HG03045 (cell line): Measurements from ENCODE around the gene NTNG1.
A peak's percentile ranks its signal among the peaks of the same experiment; 100 is the strongest.
"Not testable (repeated sequence)": the region's sequence is repeated elsewhere in the genome, so short reads cannot be mapped to it uniquely, and the experiment has no call there.

Experiments
- ATAC-seq: cut with Tn5 transposase; IDR thresholded peaks from one replicate; pipeline ENCODE4 v1.9.1; 2021; ENCODE audit warnings: mild to moderate bottlenecking, moderate library complexity; ENCODE audit not compliant: unreplicated experiment

NTNG1 gene

DNA sequence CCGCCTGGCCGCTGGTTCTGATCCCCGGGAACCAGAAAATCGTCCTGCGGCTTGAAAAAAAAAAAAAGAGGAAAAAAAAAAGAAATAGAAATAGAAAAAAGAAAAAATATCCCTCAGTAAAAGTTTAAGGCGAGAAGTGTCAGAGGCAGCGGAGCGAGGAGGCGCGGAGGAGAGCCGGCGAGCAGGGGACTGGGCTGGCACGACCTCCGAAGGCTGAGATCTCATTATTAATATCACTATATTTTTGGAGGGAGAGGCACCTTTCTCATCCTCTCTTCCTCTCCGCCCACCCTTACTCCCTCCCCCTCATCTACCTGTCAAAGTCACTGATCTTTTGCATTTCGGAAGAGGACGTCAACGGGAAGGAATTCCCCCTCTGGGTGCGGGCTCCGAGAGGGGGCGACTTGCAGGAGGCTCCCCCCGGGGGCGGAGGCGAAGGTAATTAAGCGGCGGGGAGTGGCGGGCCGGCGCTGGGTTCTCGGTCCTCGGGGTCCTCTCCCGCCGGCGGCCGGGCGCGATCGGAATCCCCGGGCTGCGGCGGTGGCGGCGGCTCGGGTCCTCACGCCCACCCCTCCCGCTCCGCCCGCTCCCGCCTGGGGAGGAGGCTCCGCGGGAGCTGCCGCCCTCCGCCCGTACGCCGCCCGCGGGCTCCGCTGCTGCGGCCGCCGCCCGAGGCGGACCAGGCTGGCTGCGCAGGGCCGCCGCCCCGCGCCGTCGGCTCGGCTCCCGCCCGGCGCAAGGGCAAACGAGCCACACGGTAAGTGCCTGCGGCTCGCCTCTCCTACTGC, at the start of gene NTNG1:
TSS of gene NTNG1 (plus strand) at position 337 of the 788 bp plus-strand sequence.
- peak; percentile 43 for ATAC-seq

DNA sequence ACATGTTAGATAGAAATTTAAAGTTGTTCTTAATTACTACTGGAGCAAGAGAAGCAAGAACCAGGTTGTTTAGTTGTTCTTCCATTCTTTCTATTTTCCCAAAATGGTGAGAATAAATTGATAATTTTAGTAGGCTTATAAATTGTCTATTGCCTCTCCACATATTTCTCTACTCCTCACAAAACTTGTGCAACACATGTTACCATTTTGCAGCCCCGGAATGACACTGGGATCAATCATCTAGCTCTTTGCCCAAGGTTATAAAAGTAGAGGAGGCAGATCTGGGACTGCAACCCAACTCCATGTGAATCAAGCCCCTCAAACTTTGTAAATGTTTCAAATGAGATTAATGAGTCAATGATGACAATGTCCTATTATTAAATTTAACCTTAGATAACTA, 49.4 kb upstream of the NTNG1 start:
- no peak for ATAC-seq

DNA sequence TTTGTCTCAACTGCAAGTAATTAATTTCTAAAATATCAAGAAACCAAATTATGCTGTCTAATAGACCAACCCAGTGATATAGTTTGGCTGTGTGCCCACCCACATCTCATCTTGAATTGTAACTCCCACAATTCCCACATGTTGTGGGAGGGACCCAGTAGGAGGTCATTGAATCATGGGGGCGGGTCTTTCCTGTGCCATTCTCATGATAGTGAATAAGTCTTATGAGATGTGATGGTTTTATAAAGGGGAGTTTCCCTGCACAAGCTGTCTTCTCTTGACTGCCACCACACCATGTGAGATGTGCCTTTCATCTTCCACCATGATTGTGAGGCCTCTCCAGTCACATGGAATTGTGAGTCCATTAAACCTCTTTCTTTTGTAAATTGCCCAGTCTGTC, 47.4 kb upstream of the NTNG1 start:
- ATAC-seq = not testable (repeated sequence)

DNA sequence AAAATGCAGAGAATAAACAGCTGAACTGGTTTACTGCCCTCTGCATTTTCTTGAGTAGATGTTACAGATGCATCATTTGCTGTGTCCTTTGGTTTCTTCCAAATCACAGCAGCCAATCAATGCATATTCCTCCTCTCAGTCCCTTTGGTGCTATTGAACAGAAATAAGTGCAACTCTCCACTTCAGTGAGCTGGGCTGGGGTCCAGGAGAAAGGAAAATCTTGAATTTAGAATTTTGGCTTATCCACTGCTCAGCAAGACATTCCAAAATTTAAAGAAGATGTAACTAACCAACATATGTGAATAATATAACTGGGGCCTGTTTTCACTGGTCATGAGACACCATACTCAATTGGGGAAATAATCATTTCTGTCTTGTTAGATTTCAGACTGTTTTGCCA, 45.2 kb upstream of the NTNG1 start:
- ATAC-seq = no peak

DNA sequence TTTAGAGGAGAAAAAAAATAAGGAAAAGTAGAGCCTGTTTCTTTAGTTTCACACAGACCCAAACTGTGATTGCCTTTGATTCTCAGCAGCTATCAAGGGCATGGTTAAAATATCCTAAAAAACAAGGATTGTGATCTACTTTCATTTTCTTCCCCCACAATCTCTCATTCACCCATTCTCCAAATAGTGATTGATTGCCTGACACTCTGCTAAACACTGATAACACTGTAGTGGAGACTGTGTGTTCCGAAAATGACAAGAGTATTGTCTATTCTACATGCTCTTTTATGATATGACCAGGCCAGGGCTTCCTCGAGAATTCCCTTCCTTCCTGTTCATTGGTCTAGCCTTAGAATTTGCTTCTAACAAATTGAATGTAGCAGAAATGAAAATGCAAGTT, 44.1 kb upstream of the NTNG1 start:
- no peak for ATAC-seq

DNA sequence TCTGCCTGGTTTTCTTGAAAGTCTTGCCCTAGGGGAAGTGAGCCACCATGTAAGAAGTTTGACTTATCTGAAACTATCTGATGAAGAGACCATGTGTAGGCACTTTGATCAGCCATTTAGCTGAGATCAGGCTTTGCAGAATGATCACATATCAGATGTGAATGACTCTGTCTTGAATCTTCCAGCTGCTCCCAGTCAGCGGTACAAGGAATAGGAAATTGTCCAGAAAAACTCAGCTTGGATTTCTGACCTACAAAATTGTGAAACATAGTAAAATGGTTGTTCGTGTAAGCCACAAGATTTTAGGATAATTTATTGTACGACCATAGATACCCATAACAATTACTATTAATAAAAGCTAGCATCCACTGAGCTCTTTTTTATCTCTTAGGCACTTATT, 41.9 kb upstream of the NTNG1 start:
- no peak for ATAC-seq

DNA sequence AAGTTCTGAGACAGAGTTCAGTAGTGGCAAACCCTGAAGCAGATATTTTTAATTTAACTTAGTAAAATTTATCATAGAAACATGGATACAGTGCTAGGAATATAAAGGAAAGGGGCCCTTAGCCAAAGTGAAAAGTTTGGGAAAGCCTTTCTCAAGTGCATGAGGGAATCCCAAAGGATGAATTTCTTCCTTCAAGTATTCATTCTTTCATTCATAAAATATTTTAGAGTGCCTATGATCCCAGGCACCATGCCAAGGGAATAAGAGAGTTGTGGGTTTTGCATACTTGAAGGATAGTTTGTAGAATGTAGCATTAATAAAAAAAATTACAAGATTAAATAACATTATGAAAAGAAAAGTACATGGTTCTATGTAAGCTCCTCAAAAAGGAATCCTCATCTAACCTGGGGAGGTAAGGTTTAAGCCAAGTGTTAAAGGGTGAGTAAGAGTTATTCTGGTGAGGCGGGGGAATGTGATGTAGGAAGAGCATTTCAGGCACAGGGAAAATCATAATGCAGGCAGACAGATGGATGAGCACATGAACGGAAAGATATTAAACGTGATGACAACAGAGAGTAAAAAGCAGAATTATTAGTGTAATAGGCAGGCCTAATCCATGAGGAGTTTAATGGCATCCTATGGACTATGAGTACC, 40.4 kb upstream of the NTNG1 start:
- no peak for ATAC-seq

DNA sequence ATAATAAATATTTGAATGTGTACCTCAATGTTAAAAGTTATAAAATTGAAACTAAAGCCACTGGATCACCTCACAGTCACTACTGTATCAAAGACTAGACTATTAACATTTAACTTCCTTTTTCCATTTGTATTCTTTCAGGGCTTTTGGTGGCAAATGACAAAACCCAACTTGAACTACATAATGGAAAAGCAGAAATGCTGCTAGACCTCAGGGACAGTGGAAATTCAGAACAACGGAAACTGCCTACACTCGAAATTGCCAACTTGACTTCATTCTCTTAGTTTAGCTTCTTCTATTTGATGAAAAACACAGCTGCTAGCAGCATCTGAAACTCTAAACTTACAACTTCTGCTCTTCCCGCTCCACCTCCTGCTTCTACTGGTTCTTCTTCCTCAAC, 34.9 kb upstream of the NTNG1 start:
- no peak for ATAC-seq

DNA sequence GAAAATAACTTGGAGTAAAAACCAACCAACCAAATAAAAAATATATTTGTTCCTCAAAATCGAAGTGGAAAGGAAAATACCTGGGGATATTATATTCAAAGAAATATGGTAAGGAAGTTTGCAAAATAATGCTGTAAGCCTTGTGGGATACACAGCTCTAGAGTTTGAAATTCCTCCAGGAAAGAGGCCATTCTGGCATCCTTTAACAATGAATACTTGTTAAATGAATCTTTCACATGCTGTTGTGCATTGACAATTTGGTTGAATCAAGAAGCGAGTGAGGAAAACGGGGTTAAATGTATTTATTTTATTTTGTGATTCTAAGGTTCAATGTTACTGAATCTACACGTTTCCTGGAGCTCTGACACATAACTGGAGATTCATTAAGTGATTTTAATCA, 30.5 kb upstream of the NTNG1 start:
- no peak for ATAC-seq

DNA sequence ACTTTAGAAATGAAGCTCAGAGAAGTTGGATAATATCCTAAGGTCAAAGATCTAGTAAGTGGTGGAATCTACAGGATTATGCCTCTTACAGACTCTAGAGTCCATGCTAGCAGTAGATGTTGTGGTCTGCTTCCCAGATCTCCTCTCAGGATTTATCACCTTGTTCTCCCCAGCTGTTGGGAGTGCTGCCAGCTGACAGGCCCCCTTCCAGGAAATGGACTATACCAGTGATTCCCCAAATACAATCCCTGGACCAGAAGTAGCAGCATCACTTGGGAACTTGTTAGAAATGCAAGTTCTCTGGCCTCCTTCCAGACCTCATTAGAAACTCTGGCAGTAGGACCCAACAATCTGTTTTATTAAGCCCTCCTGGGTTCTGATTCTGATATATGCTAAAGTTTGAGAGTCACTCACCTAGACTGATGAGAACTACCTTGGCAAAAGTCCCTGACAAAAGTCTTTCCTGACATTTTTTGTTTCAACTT, 24.5 kb upstream of the NTNG1 start:
- no peak for ATAC-seq

DNA sequence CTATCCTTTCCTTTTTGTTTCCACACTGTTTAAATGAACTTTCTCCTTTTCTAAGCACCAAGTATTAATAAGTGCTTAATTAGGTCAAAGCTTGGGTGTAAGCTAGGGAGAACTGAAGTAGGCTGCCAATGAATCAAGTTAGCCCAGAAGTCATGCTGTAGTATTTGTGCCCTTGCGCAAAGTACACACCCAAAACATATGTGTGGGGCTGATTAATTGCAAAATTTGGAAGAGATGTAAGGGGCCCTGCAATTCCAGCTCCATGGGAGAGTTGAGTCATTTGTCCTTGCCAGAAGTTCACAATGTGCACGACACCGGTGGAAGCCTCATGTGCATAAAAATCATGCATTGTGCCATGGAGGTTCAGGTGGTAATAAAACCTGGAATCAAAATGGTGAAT, 18.6 kb upstream of the NTNG1 start:
- ATAC-seq = no peak

DNA sequence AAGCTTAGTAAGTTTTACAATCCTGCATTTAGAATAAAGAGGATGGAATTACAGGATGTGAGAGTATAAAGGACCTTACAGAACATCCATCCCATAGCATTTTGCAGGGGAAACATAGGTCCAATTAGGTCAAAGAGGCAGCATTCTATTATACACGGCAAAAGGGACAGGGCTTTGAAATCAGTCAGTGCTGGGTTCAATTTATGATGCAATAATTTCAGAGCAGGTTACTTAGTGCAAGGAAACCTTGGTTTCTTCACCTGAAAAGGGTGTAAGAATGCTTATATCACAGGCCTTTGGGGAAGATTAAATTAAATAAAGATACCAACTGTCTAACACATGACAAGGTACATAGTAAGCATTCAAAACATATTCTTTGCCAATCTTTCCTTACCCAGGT, 17.1 kb upstream of the NTNG1 start:
- ATAC-seq = no peak

DNA sequence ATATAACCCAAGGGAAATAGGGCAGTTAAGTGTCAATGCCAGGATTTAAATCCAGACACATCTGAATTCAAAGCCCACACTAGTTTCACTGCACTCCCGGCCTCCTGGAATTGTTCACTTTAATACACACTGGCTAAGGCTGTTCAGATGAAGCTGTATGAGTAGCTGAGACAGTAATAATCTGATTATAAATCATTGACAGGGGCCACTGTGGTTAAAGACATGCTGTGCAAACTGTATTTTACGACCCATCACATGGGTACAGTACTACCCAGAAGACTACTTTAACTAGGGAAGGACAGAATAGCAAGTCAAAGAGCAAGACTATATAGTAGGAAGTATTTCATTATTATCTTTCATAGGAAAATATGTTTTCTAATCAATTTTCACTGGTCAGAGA, 16.1 kb upstream of the NTNG1 start:
- ATAC-seq = no peak

DNA sequence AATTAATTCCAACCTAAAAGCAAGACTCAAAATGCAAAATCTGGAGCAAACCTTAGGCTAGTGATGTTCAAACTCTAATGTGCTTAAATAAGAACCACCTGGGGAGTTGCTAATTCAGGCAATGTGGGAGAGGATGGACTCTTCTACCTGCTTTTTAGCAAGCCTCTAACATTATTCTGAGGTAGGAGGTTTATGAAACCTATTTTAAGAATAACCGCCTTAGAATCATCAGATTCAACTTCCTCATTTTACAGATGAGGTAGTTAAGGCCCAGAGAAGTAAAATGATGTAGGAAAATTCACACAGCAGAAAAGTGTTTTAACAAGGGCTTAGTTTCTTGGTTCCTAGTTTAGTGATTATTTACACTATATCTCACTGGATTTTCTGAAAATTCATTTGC, 8.6 kb upstream of the NTNG1 start:
- peak; percentile 55 for ATAC-seq

DNA sequence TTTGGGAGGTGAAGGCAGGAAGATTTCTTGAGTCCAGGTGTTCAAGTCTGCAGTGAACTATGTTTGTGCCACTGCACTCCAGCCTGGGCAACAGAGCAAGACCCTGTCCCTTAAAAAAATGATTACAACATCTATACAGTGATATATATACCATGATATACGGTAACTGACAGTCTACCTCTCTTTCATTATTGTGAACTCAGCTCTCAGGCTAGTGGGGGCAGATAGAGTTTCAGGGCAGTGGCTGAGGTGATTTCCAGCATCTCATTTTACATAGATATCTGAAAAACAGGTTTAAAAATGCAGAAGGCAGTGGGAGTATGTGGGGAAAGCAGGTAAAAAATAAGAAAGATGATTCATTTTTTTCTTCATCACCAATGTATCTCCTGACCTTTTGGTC, 8.1 kb upstream of the NTNG1 start:
- ATAC-seq = peak; percentile 58

DNA sequence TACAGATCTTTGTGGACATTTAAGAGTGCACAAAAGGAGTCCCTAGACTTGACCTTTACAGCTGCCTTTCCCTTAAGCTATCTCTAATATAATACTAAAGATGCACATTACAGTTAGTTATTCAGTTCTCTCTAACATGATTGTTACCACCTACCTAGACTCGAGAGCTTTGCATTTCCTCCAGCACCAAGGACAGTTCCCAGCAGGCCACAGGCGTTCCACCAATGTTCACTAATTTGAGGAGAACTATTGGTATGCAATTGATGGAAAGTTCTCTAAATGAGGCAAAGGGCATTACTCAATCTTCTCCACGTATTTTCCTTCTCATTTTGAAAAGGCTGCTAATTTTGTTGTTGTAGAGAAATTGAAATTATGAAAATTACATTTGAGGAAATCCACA, 5.4 kb upstream of the NTNG1 start:
- ATAC-seq = no peak

DNA sequence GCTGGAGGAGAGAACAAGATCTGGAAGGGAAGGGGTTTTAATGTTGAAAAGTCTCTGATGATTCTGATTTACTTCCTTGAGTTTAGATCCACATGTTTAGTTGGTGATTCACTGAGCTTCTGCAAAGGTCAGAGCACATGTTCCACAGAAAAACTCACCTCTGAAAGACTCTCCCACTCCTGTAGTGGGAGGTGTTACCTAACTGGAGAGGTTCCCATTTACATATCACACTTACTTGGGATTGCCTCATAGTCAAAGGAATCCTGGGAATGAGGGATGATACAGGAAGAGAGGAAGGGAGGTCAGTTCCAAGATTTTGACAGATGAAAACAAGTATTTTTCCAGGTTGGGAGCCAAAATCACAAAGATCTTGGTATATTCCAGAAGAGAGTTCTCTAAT, 2.7 kb upstream of the NTNG1 start:
- no peak for ATAC-seq

DNA sequence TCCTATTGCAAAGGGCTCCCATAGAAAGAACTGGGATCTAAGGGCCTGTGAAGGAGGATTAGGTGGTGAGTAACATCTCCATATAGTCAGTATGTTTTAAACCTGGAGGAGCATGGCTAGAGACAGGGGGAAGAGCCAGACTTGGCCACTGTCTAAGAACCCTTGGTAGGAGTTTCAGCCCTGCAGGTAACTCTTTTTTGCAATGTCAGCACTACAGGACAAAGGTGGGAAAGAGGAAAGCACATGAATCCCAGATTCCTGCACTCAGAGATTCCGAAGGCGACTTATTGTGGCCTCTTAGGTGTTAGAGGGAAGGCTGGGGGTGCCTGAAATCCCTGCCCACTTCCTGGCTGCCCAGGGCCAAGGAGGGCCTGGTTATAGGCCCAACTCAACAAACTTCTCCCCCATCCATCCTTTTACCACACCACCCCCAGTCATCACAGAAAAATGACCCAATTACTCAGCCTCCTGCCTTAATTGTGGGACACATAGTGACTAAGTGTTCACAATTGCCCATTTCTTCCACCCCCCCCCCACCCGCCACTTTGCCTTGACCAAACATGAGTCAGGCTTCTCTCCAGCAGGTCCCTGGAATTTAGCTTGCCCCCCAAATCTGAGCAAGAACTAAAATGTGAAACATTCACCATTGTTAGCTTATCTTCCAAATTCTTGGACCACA, 1.9 kb upstream of the NTNG1 start:
- ATAC-seq = no peak

DNA sequence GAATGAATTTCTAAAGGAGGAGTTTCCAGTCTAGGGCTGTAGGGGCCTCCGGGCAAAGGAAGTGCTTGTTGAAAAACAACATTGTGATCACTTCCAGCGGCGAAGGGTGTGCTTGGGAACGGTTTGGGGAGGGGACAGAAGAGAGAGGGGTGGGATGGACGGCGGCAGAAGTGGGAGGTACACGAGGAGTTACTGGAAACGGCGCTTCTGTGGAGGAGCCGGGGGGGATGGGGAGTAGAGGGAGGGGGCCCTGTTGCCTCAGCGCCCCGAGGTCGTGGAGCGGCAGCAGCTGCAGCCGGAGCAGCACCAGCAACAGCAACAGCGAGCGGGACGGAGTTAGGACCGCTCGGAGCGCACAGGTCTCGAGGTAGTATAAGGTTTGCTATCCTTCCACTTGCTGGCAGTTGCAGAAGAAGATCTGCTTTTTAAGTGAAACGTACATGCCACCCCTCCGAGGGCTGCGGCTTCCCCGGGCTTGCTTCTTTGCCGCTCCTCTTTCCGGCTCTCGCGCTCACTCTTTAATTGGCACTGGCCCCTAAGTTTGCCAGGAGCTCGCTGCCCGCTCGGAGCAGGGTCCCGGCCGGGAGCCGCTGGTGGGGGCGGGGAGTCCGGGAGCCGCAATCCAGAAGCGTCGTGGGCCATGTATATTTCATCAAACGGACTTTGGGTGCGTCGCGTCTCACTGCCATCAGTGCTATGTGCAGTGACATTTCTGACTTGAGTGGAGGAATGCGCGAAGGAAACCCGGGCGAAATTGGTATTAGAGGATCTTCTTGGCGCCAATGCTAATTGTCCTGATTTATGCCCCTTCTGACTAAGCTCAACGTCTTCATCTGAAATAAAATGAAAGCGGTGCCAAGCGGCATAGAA, 771 bp upstream of the NTNG1 start:
- ATAC-seq = peak; percentile 31

DNA sequence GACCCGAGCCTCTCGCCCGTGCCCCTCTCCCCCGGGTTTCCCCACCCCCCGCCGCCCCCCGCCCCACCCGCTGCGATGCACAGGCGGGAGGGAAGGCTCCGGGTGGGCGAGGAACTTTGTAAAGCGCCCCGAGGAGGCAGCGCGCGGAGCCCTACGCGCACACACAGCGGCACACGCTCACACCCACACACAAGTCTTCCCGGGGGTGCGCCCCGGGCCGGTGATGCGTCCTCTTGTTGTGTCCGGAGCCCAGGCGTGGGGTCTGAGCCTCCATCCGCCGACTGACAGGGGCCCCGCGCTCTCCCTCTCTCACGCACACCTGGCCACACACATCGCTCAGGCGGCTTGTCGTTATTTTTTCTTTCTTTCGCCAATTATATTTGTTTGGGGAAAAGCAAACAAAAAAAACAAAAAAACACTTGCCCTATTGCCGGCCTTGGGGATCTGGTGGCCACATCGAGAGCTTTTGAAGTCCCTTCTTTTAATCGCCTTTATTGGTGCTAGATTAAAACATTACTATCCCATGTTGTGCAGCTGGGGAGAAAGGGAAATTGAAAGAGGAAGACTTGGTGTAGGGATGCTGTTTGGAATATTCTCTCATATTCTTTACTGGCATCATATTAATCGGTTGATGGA, 770 bp downstream of the NTNG1 start:
- ATAC-seq = peak; percentile 59

DNA sequence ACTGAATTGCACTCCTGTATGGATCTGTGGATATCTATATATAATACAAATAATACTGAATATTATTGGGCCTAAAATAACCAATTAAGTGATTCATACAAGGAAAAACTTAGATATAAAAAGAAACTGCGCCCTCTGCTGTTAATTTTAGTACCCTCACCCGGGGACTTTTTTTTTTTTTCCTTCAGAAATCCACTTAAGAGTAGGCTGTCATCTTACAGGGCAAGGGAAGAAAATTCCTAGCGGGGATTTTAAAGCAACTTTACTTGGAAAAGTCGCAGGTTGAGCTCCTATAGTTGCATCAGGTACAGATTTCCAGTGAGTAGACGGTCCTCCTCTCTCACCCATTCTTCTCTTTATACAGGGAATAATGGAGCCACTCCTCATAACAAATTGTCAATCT, 1.3 kb downstream of the NTNG1 start:
- no peak for ATAC-seq
